Astrocyte (in vitro differentiated cells and primary cell): ENCODE measurements around the gene CBX2. TPM values are rescaled to one million over a fixed set of nuclear protein-coding genes. Genes with fewer than 3 reads are reported as not detected.

ENCODE experiments used
- DNase-seq: peaks from one replicate; pipeline ENCODE4 v3.0.0-alpha.2; 2010; ENCODE audit warnings: low read depth
- FAIRE-seq: peaks from 2 replicates; lab custom pipeline; 2011; peaks lifted over from hg19 to GRCh38; lab: Jason Lieb, UNC
- H2AFZ ChIP-seq: 2 replicates; pipeline ENCODE4 v1.6.0; 2012; ENCODE audit warnings: low read depth, low read length, inconsistent platforms
- H3K27ac ChIP-seq: 2 replicates; pipeline ENCODE4 v1.5.1; 2011; ENCODE audit warnings: low read depth, low read length, inconsistent platforms
- H3K27me3 ChIP-seq: 2 replicates; pipeline ENCODE4 v1.6.0; 2011; ENCODE audit warnings: low read length, inconsistent platforms; ENCODE audit not compliant: insufficient read depth
- H3K36me3 ChIP-seq: 2 replicates; pipeline ENCODE4 v1.5.1; 2011; ENCODE audit warnings: low read length, inconsistent platforms; ENCODE audit not compliant: insufficient read depth
- H3K4me1 ChIP-seq: 2 replicates; pipeline ENCODE4 v1.5.1; 2011; ENCODE audit warnings: low read length, inconsistent platforms; ENCODE audit not compliant: insufficient read depth
- H3K4me2 ChIP-seq: 2 replicates; pipeline ENCODE4 v1.6.0; 2012; ENCODE audit warnings: low read length, inconsistent platforms
- H3K4me3 ChIP-seq: 2 replicates; pipeline ENCODE4 v1.5.1; 2011; ENCODE audit warnings: low read depth, mild to moderate bottlenecking, low read length, inconsistent platforms; ENCODE audit not compliant: insufficient read depth
- H3K79me2 ChIP-seq: 2 replicates; pipeline ENCODE4 v1.6.0; 2012; ENCODE audit warnings: mild to moderate bottlenecking, low read length, inconsistent platforms; ENCODE audit not compliant: insufficient read depth
- H3K9ac ChIP-seq: 2 replicates; pipeline ENCODE4 v1.6.0; 2012; ENCODE audit warnings: mild to moderate bottlenecking, low read length, inconsistent platforms
- H3K9me3 ChIP-seq: 2 replicates; pipeline ENCODE4 v1.5.1; 2012; ENCODE audit warnings: low read depth, mild to moderate bottlenecking, low read length, inconsistent platforms; ENCODE audit not compliant: insufficient read depth
- H4K20me1 ChIP-seq: 2 replicates; pipeline ENCODE4 v1.6.0; 2012; ENCODE audit warnings: low read length, inconsistent platforms; ENCODE audit not compliant: insufficient read depth
- H3K27ac Mint-ChIP-seq: one replicate; pipeline ENCODE4 v1.8.0; 2021; ENCODE audit warnings: mild to moderate bottlenecking, mixed read lengths; ENCODE audit not compliant: unreplicated experiment
- H3K27me3 Mint-ChIP-seq: one replicate; pipeline ENCODE4 v1.8.0; 2021; ENCODE audit warnings: low read depth, mixed read lengths; ENCODE audit not compliant: unreplicated experiment
- H3K36me3 Mint-ChIP-seq: one replicate; pipeline ENCODE4 v1.8.0; 2021; ENCODE audit warnings: low read depth, mixed read lengths; ENCODE audit not compliant: unreplicated experiment
- H3K4me1 Mint-ChIP-seq: one replicate; pipeline ENCODE4 v1.8.0; 2021; ENCODE audit warnings: low read depth, mixed read lengths; ENCODE audit not compliant: unreplicated experiment
- H3K4me3 Mint-ChIP-seq: one replicate; pipeline ENCODE4 v1.8.0; 2021; ENCODE audit warnings: mild to moderate bottlenecking, moderate library complexity, mixed read lengths; ENCODE audit not compliant: unreplicated experiment
- H3K9me3 Mint-ChIP-seq: one replicate; pipeline ENCODE4 v1.8.0; 2021; ENCODE audit warnings: mild to moderate bottlenecking, mixed read lengths; ENCODE audit not compliant: unreplicated experiment
- CTCF ChIP-seq: IDR thresholded peaks from 2 replicates; pipeline ENCODE4 v1.5.1; 2011; ENCODE audit warnings: low read depth, mild to moderate bottlenecking, inconsistent platforms, low read length, moderate library complexity; ENCODE audit not compliant: insufficient read depth
- EZH2 ChIP-seq: IDR thresholded peaks from 2 replicates; pipeline ENCODE4 v1.6.1; 2012; ENCODE audit warnings: mild to moderate bottlenecking, low read length, inconsistent platforms; ENCODE audit not compliant: insufficient read depth
- total RNA-seq: library from RNA; stranded (reverse); gene quantifications from 2 replicates; pipeline ENCODE4 v1.2.1, GENCODE V29; 2021

Gene CBX2
- total RNA-seq, 1 donor from 2014 or later: 6.7 TPM

DNA sequence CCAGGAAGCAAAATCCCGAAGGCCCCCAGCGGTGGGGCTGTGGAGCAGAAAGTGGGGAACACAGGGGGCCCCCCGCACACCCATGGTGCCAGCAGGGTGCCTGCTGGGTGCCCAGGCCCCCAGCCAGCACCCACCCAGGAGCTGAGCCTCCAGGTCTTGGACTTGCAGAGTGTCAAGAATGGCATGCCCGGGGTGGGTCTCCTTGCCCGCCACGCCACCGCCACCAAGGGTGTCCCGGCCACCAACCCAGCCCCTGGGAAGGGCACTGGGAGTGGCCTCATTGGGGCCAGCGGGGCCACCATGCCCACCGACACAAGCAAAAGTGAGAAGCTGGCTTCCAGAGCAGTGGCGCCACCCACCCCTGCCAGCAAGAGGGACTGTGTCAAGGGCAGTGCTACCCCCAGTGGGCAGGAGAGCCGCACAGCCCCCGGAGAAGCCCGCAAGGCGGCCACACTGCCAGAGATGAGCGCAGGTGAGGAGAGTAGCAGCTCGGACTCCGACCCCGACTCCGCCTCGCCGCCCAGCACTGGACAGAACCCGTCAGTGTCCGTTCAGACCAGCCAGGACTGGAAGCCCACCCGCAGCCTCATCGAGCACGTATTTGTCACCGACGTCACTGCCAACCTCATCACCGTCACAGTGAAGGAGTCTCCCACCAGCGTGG, 6.5 kb downstream of the CBX2 start:
- FAIRE-seq (no peak), DNase-seq (no peak)
- peaks cover 2% of the 10 kb centered on the region for H3K4me1 Mint-ChIP-seq
- H3K79me2 ChIP-seq: no peaks in the 10 kb centered on the region
- H3K4me1 ChIP-seq: no peaks in the 10 kb centered on the region
- no peak overlapping the region for H3K27ac Mint-ChIP-seq
- no peaks in the 10 kb centered on the region for H3K9me3 Mint-ChIP-seq
- no peak overlapping the region for H3K9ac ChIP-seq
- no peak overlapping the region for H3K4me3 Mint-ChIP-seq
- H2AFZ ChIP-seq: no peak overlapping the region
- H3K27ac ChIP-seq: no peak overlapping the region
- H4K20me1 ChIP-seq: peaks cover 5% of the 10 kb centered on the region
- H3K27me3 Mint-ChIP-seq: peaks cover 60% of the 10 kb centered on the region
- H3K4me3 ChIP-seq: no peak overlapping the region
- TF ChIP-seq CTCF (no peak), EZH2 (no peak)
- H3K9me3 ChIP-seq: no peaks in the 10 kb centered on the region
- peaks cover 19% of the 10 kb centered on the region for H3K27me3 ChIP-seq
- H3K4me2 ChIP-seq: no peak overlapping the region
- peaks cover 3% of the 10 kb centered on the region for H3K36me3 ChIP-seq
- H3K36me3 Mint-ChIP-seq: peaks cover 21% of the 10 kb centered on the region

DNA sequence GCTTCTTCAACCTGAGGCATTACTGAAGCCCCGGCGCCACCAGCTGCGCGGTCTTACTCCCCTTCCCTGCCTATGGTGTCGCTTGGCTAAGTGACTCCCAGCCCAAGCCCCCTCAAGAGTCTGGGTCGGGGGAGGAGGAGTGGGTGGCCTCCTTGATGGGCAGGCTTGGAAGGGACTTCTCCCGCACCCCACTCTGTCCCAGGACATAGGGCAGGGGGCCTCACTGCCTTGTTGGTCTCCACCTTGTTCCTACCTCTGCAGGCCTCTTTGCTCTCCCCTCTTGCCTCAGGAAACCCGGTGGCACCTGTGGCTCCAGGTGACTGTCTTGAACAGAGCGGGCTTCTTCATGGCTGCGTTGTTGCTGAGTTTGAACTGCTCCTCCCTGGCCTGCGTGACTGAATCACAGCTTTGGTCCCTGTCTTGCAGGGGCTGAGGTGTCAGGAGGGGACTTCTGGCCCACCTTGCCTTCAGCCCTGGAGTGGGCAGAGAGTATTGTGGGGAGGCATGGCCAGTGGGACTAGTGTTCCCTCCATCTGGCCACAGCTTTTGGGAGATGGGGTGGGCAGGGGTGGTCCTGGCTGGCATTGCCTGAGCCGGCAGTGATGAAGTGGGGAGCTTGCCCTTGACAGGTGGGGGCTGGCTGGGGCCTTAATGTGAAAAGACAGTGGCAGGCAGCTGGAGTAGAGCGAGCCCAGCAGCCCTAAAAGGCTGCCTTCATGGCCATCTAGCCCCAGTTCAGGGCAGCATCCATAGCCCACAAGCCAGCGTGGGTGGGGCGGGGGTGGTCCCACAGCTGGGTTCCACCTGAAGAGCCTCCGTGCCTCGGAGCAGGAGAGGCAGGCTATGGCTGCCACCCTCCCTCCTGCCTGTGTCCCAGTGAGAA, 7.3 kb downstream of the CBX2 start:
- H3K27ac Mint-ChIP-seq: no peak overlapping the region
- Histone ChIP-seq H3K36me3 (peaks cover 3% of the 10 kb centered on the region), H3K27me3 (peaks cover 25% of the 10 kb centered on the region), H3K4me2 (no peak overlapping the region), H3K9me3 (no peaks in the 10 kb centered on the region), H3K4me3 (no peak overlapping the region), H3K9ac (no peak overlapping the region), H4K20me1 (no peaks in the 10 kb centered on the region), H2AFZ (no peak overlapping the region), H3K27ac (no peak overlapping the region), H3K4me1 (no peaks in the 10 kb centered on the region), H3K79me2 (no peaks in the 10 kb centered on the region)
- no peak overlapping the region for H3K4me3 Mint-ChIP-seq
- DNase-seq (no peak), FAIRE-seq (no peak)
- TF ChIP-seq EZH2 (no peak), CTCF (no peak)
- peaks cover 16% of the 10 kb centered on the region for H3K36me3 Mint-ChIP-seq
- H3K9me3 Mint-ChIP-seq: no peaks in the 10 kb centered on the region
- H3K27me3 Mint-ChIP-seq: peaks cover 54% of the 10 kb centered on the region
- H3K4me1 Mint-ChIP-seq: peaks cover 2% of the 10 kb centered on the region
